Esophagus squamous epithelium (tissue), 5 donors: Measurements from ENCODE around the gene HES7. TPM values are rescaled to one million over a fixed set of nuclear protein-coding genes. Genes with fewer than 3 reads are reported as not detected.

ENCODE experiments used
- DNase-seq: peaks from one replicate; lab custom pipeline; 2025; lab: John Stamatoyannopoulos, UW
- H3K27ac ChIP-seq, 4 donors: fragments of 200-600 bp; sonication (generic); one replicate each; pipeline ENCODE4 v1.5.1; 2016 to 2019; ENCODE audit warnings: mild to moderate bottlenecking in 1 of 4
- H3K27me3 ChIP-seq, 4 donors: fragments of 200-600 bp; sonication (generic); 1 replicate in 3 of 4; 2 replicates in 1 of 4; pipeline versions ENCODE4 v1.5.1 to v1.6.0; 2017 to 2021; ENCODE audit warnings: antibody characterized with exemption in 1 of 4
- H3K36me3 ChIP-seq, 3 donors: fragments of 200-600 bp; sonication (generic); one replicate each; pipeline ENCODE4 v1.5.1; 2016 to 2019
- H3K4me1 ChIP-seq, 3 donors: fragments of 200-600 bp; sonication (generic); one replicate each; pipeline ENCODE4 v1.5.1; 2017 to 2019
- H3K4me3 ChIP-seq, 4 donors: fragments of 200-600 bp; sonication (generic); 1 replicate in 3 of 4; 2 replicates in 1 of 4; pipeline ENCODE4 v1.5.1; 2016 to 2019; ENCODE audit warnings: mild to moderate bottlenecking in 2 of 4, moderate library complexity in 1 of 4
- H3K9me3 ChIP-seq, 3 donors: fragments of 200-600 bp; sonication (generic); one replicate each; pipeline ENCODE4 v1.5.1; 2016 to 2019
- CTCF ChIP-seq, 6 experiments: fragments of 450-650 bp in 4 of 6; fragments of 200-600 bp in 2 of 6; sonication (generic) in 2 of 6; IDR thresholded peaks; one replicate each; pipeline ENCODE4 v1.5.1; 2016 to 2019; ENCODE audit warnings: antibody characterized with exemption in 6 of 6, mild to moderate bottlenecking in 4 of 6, moderate library complexity in 4 of 6
- POLR2A ChIP-seq, 4 donors: fragments of 450-650 bp; IDR thresholded peaks; one replicate each; pipeline ENCODE4 v1.6.1; 2017; ENCODE audit warnings: antibody characterized with exemption in 4 of 4, mild to moderate bottlenecking in 4 of 4, moderate library complexity in 3 of 4
- WGBS, 2 donors: methylation state at CpG; one replicate each; pipeline ENCODE4 v1.1.5; 2018; 5-methylcytosine and 5-hydroxymethylcytosine counted together
- intact Hi-C: fragments of 100-400 bp; cut with DNase I; formaldehyde crosslinking; loops from one replicate; pipeline ENCODE4 v1.15.0; 2022
- total RNA-seq, 4 donors: library from RNA; depleted of rRNA; stranded (reverse); fragments of >200 nt; gene quantifications; one replicate each; pipeline ENCODE4 v1.1.0, GENCODE V29; 2016
- donor health status: DM: yes; HTN: yes; CAD: no.

The HES7 gene
- total RNA-seq, 4 donors from 2014 or later = not detected

GRCh38 chr17:8155231-8155995 is 31.5 kb upstream of the HES7 start:
- intact Hi-C loops = no loop called here
- H3K27me3 ChIP-seq = no peaks in the 10 kb centered on the region
- H3K9me3 ChIP-seq = no peaks in the 10 kb centered on the region
- peak overlapping the region; percentile 99 to 100 (median 100) for H3K27ac ChIP-seq
- H3K36me3 ChIP-seq = peaks cover 2 to 29% (median 10%) of the 10 kb centered on the region in 3 donors
- peak overlapping the region; percentile 66 to 94 (median 82) for H3K4me3 ChIP-seq
- peaks cover 21 to 82% (median 42%) of the 10 kb centered on the region in 3 donors for H3K4me1 ChIP-seq
- TF ChIP-seq POLR2A (IDR thresholded peaks at IDR 0.05) (peak in 2 of 4 donors; percentile 22 to 41), CTCF (IDR thresholded peaks at IDR 0.05) (no peak)
- WGBS, 2 donors = 18 to 29% methylated on average over 9 to 13 of the region's 14 CpGs
- no peak for DNase-seq

GRCh38 chr17:8154608-8155155 is 30.8 kb upstream of the HES7 start:
- WGBS, 2 donors = 27 to 30% methylated on average over 3 to 4 of the region's 11 CpGs
- peaks cover 27 to 82% (median 48%) of the 10 kb centered on the region in 3 donors for H3K4me1 ChIP-seq
- DNase-seq = no peak
- intact Hi-C loops = no loop called here
- H3K27me3 ChIP-seq = no peaks in the 10 kb centered on the region
- H3K9me3 ChIP-seq = no peaks in the 10 kb centered on the region
- H3K4me3 ChIP-seq = peak overlapping the region; percentile 66 to 94 (median 82)
- H3K36me3 ChIP-seq = peaks cover 9 to 29% (median 17%) of the 10 kb centered on the region in 3 donors
- TF ChIP-seq CTCF (IDR thresholded peaks at IDR 0.05) = no peak
- no peak for TF ChIP-seq POLR2A (IDR thresholded peaks at IDR 0.05)
- peak overlapping the region; percentile 99 to 100 (median 100) for H3K27ac ChIP-seq

GRCh38 chr17:8153957-8154607 is 30.2 kb upstream of the HES7 start:
- Histone ChIP-seq H3K27me3 (no peaks in the 10 kb centered on the region), H3K4me1 (peaks cover 28 to 82% (median 48%) of the 10 kb centered on the region in 3 donors), H3K4me3 (peak overlapping the region; percentile 66 to 94 (median 82)), H3K36me3 (peaks cover 15 to 29% (median 23%) of the 10 kb centered on the region in 3 donors), H3K27ac (peak overlapping the region; percentile 99 to 100 (median 100)), H3K9me3 (no peaks in the 10 kb centered on the region)
- 2 to 12% methylated on average over 8 to 11 of the region's 22 CpGs for WGBS, 2 donors
- DNase-seq = peak; percentile 78
- TF ChIP-seq CTCF (IDR thresholded peaks at IDR 0.05) = no peak
- TF ChIP-seq POLR2A (IDR thresholded peaks at IDR 0.05) = peak in 3 of 4 donors; percentile 63 to 89 (median 87)
- intact Hi-C loops = no loop called here

- Histone ChIP-seq H3K9me3 (no peaks in the 10 kb centered on the region), H3K36me3 (peaks cover 21 to 34% (median 29%) of the 10 kb centered on the region in 3 donors), H3K27me3 (no peaks in the 10 kb centered on the region), H3K4me1 (peaks cover 28 to 81% (median 46%) of the 10 kb centered on the region in 3 donors), H3K4me3 (peak overlapping the region; percentile 25 to 94 (median 82)), H3K27ac (peak overlapping the region; percentile 99 to 100 (median 100))
- 6% methylated on average over 13 of the region's 13 CpGs for WGBS, 2 donors
- intact Hi-C loops = no loop called here
- TF ChIP-seq POLR2A (IDR thresholded peaks at IDR 0.05) = peak in 3 of 4 donors; percentile 25 to 69 (median 56)
- no peak for TF ChIP-seq CTCF (IDR thresholded peaks at IDR 0.05)
- DNase-seq = no peak
These were observed 29.6 kb upstream of the HES7 start for GRCh38 chr17:8153525-8153956.
